ENCODE measurements around the gene SZT2. TPM values are rescaled to one million over a fixed set of nuclear protein-coding genes. Genes with fewer than 3 reads are reported as not detected.

Gene SZT2
- total RNA-seq, 1 experiment from 2014 or later, result 22.2 TPM

- ChIA-PET CTCF (no interaction called here), POLR2A (ENCODE audit: unreplicated experiment) (no interaction called here)
- Histone ChIP-seq H3K4me2 (ENCODE audit: low read length) (no peak overlapping the region), H3K9me2 (replicated peaks; ENCODE audit: low read length) (no peaks in the 10 kb centered on the region), H2AFZ (ENCODE audit: low read length) (no peak overlapping the region), H3K9ac (ENCODE audit: low read length) (no peak overlapping the region), H4K20me1 (ENCODE audit: low read length) (no peaks in the 10 kb centered on the region), H3K27ac (ENCODE audit: low read length) (no peak overlapping the region), H3K27me3 (ENCODE audit: low read length) (no peaks in the 10 kb centered on the region), H3K4me3 (ENCODE audit: low read length) (no peak overlapping the region), H3K36me3 (ENCODE audit: low read depth, low read length) (no peaks in the 10 kb centered on the region), H3K9me3 (ENCODE audit: low read length) (no peaks in the 10 kb centered on the region), H3K79me2 (ENCODE audit: low read length) (no peaks in the 10 kb centered on the region), H3K4me1 (ENCODE audit: insufficient read depth, low read length) (peaks cover 9% of the 10 kb centered on the region), H3F3A (ENCODE audit: low read length, unreplicated experiment) (no peaks in the 10 kb centered on the region)
- ATAC-seq, result no peak
- DNase-seq, result no peak
- TF ChIP-seq EZH2phosphoT487 (IDR thresholded peaks at IDR 0.05; ENCODE audit: borderline replicate concordance, low read length), result no peak
- no peak for TF ChIP-seq CTCF (conservative IDR thresholded peaks at IDR 0.05; ENCODE audit: low read depth, low read length)
- intact Hi-C loops (cut with micrococcal nuclease), result no loop called here
- BruUV-seq (replicated peaks), result no TSS peak
Measured at GRCh38 chr1:43482215-43482614, 92.5 kb downstream of the SZT2 start.

GRCh38 chr1:43484367-43484766 lies 94.7 kb downstream of the SZT2 start:
- CTCF ChIA-PET, result no interaction called here
- H3F3A ChIP-seq (ENCODE audit: low read length, unreplicated experiment), result no peaks in the 10 kb centered on the region
- no peak overlapping the region for H3K4me3 ChIP-seq (ENCODE audit: low read length)
- POLR2A ChIA-PET (ENCODE audit: unreplicated experiment), result no interaction called here
- BruUV-seq (replicated peaks), result no TSS peak
- intact Hi-C loops (cut with micrococcal nuclease), result no loop called here
- no peaks in the 10 kb centered on the region for H4K20me1 ChIP-seq (ENCODE audit: low read length)
- H3K9me2 ChIP-seq (replicated peaks; ENCODE audit: low read length), result no peaks in the 10 kb centered on the region
- H3K27me3 ChIP-seq (ENCODE audit: low read length), result no peaks in the 10 kb centered on the region
- H2AFZ ChIP-seq (ENCODE audit: low read length), result no peak overlapping the region
- H3K4me2 ChIP-seq (ENCODE audit: low read length), result no peak overlapping the region
- DNase-seq (no peak), ATAC-seq (no peak)
- H3K27ac ChIP-seq (ENCODE audit: low read length), result no peak overlapping the region
- TF ChIP-seq EZH2 (IDR thresholded peaks at IDR 0.05; ENCODE audit: low read length, unreplicated experiment) (no peak), EZH2phosphoT487 (IDR thresholded peaks at IDR 0.05; ENCODE audit: borderline replicate concordance, low read length) (no peak), CTCF (conservative IDR thresholded peaks at IDR 0.05; ENCODE audit: low read depth, low read length) (no peak)
- peaks cover 8% of the 10 kb centered on the region for H3K9me3 ChIP-seq (ENCODE audit: low read length)
- no peaks in the 10 kb centered on the region for H3K4me1 ChIP-seq (ENCODE audit: insufficient read depth, low read length)
- H3K79me2 ChIP-seq (ENCODE audit: low read length), result no peaks in the 10 kb centered on the region
- H3K36me3 ChIP-seq (ENCODE audit: low read depth, low read length), result peaks cover 3% of the 10 kb centered on the region; the same call in 1 of the 2 replicates
- no peak overlapping the region for H3K9ac ChIP-seq (ENCODE audit: low read length)

- BruUV-seq (replicated peaks), result no TSS peak
- ChIA-PET POLR2A (ENCODE audit: unreplicated experiment) (no interaction called here), CTCF (no interaction called here)
- H3K9me3 ChIP-seq (ENCODE audit: low read length), result peaks cover 12% of the 10 kb centered on the region
- H3K4me1 ChIP-seq (ENCODE audit: insufficient read depth, low read length), result peaks cover 12% of the 10 kb centered on the region
- H2AFZ ChIP-seq (ENCODE audit: low read length), result no peak overlapping the region
- H3K36me3 ChIP-seq (ENCODE audit: low read depth, low read length), result peaks cover 3% of the 10 kb centered on the region; the same call in 1 of the 2 replicates
- no peak overlapping the region for H3K4me2 ChIP-seq (ENCODE audit: low read length)
- H3K4me3 ChIP-seq (ENCODE audit: low read length), result no peak overlapping the region
- DNase-seq (no peak), ATAC-seq (no peak)
- H3K79me2 ChIP-seq (ENCODE audit: low read length), result no peaks in the 10 kb centered on the region
- TF ChIP-seq CTCF (conservative IDR thresholded peaks at IDR 0.05; ENCODE audit: low read depth, low read length) (no peak), EZH2phosphoT487 (IDR thresholded peaks at IDR 0.05; ENCODE audit: borderline replicate concordance, low read length) (no peak), EZH2 (IDR thresholded peaks at IDR 0.05; ENCODE audit: low read length, unreplicated experiment) (no peak)
- H3F3A ChIP-seq (ENCODE audit: low read length, unreplicated experiment), result no peaks in the 10 kb centered on the region
- no peak overlapping the region for H3K9ac ChIP-seq (ENCODE audit: low read length)
- no peaks in the 10 kb centered on the region for H3K9me2 ChIP-seq (replicated peaks; ENCODE audit: low read length)
- intact Hi-C loops (cut with micrococcal nuclease), result no loop called here
- H4K20me1 ChIP-seq (ENCODE audit: low read length), result no peaks in the 10 kb centered on the region
- no peak overlapping the region for H3K27ac ChIP-seq (ENCODE audit: low read length)
- no peaks in the 10 kb centered on the region for H3K27me3 ChIP-seq (ENCODE audit: low read length)
Measured at GRCh38 chr1:43488165-43488564, 98.5 kb downstream of the SZT2 start.

All from PC-3 (cell line).